ENCODE data around the gene PHLPP1. TPM values are rescaled to one million over a fixed set of nuclear protein-coding genes. Genes with fewer than 3 reads are reported as not detected.

Gene PHLPP1
- polyA plus RNA-seq, 2 of the 4 experiments (the other 2 are of a cell fraction) = 6.5 to 12.1 TPM

DNA sequence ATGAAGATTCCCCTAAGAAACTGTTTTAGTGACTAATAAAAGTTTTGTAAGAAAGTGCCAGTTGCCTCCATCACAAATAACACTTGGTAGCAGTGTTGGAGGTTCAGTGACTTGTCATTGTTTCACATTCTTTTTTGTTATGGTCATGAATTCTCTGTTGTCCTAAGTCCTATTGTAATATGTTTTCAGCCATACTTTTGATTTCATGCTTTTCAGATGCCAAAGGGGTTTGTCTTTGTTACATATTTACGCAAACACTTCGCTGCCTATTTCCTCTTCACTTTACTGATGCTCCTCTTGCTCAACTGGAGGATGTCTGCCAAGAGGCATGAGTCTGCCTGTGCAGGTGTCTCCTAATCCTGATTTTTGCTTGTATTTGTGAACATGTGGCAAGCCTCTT is 66.6 kb downstream of the PHLPP1 start:
- peak overlapping the region; percentile 67 for H3K4me2 ChIP-seq
- peak; percentile 77 to 78 for ATAC-seq
- FAIRE-seq = no peak
- H3K27ac ChIP-seq = peak overlapping the region; percentile 68 to 83; a peak in 5 of 6 replicates
- no peaks in the 10 kb centered on the region for H3K9me3 ChIP-seq
- peaks cover 76% of the 10 kb centered on the region for H3K4me1 ChIP-seq
- ChIA-PET CTCF (no interaction called here), POLR2A (no interaction called here)
- H3K4me3 ChIP-seq = no peak overlapping the region
- peak in 1 of 2 experiments; percentile 62 for DNase-seq (ENCODE audit: low read depth in 1 of 2, low spot score in 1 of 2)
- 0% methylated on average over 2 of the region's 2 CpGs for WGBS (ENCODE audit: missing lambda C conversion rate)
- no peak for TF ChIP-seq KDM1A (IDR thresholded peaks at IDR 0.05; ENCODE audit: low read depth)
- TF ChIP-seq HOXA7 (CRISPR knock-in tag; IDR thresholded peaks at IDR 0.05) = no peak
- TF ChIP-seq EP300 (IDR thresholded peaks at IDR 0.05) = peak; percentile 49 to 66; a peak in 3 of 5 replicates
- TF ChIP-seq NPAS2 (CRISPR knock-in tag; IDR thresholded peaks at IDR 0.05; ENCODE audit: borderline replicate concordance) = no peak
- TF ChIP-seq MYC (IDR thresholded peaks at IDR 0.05; ENCODE audit: borderline replicate concordance, low read length) = no peak
- TF ChIP-seq EHMT2 (IDR thresholded peaks at IDR 0.05; ENCODE audit: low read depth) = no peak
- TF ChIP-seq, protein P1, sequence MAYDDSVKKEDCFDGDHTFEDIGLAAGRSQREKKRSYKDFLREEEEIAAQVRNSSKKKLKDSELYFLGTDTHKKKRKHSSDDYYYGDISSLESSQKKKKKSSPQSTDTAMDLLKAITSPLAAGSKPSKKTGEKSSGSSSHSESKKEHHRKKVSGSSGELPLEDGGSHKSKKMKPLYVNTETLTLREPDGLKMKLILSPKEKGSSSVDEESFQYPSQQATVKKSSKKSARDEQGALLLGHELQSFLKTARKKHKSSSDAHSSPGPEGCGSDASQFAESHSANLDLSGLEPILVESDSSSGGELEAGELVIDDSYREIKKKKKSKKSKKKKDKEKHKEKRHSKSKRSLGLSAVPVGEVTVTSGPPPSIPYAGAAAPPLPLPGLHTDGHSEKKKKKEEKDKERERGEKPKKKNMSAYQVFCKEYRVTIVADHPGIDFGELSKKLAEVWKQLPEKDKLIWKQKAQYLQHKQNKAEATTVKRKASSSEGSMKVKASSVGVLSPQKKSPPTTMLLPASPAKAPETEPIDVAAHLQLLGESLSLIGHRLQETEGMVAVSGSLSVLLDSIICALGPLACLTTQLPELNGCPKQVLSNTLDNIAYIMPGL (CRISPR knock-in tag; IDR thresholded peaks at IDR 0.05; ENCODE audit: borderline replicate concordance) = no peak
- TF ChIP-seq, protein P2, sequence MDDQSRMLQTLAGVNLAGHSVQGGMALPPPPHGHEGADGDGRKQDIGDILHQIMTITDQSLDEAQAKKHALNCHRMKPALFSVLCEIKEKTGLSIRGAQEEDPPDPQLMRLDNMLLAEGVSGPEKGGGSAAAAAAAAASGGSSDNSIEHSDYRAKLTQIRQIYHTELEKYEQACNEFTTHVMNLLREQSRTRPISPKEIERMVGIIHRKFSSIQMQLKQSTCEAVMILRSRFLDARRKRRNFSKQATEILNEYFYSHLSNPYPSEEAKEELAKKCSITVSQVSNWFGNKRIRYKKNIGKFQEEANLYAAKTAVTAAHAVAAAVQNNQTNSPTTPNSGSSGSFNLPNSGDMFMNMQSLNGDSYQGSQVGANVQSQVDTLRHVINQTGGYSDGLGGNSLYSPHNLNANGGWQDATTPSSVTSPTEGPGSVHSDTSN (IDR thresholded peaks at IDR 0.05) = no peak
- no peak for TF ChIP-seq ESRRA (IDR thresholded peaks at IDR 0.05; ENCODE audit: borderline replicate concordance, low read length)
- TF ChIP-seq CBX8 (IDR thresholded peaks at IDR 0.05) = no peak
- TF ChIP-seq, protein P3, sequence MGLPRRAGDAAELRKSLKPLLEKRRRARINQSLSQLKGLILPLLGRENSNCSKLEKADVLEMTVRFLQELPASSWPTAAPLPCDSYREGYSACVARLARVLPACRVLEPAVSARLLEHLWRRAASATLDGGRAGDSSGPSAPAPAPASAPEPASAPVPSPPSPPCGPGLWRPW (IDR thresholded peaks at IDR 0.05) = 0 out of 2 replicates have a peak, but pooled peaks have one; percentile 25
- TF ChIP-seq, protein P4, sequence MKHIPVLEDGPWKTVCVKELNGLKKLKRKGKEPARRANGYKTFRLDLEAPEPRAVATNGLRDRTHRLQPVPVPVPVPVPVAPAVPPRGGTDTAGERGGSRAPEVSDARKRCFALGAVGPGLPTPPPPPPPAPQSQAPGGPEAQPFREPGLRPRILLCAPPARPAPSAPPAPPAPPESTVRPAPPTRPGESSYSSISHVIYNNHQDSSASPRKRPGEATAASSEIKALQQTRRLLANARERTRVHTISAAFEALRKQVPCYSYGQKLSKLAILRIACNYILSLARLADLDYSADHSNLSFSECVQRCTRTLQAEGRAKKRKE (CRISPR knock-in tag; IDR thresholded peaks at IDR 0.05; ENCODE audit: low read depth) = no peak
- TF ChIP-seq RARB (CRISPR knock-in tag; IDR thresholded peaks at IDR 0.05) = no peak
- TF ChIP-seq FOSB (CRISPR knock-in tag; IDR thresholded peaks at IDR 0.05) = no peak
- TF ChIP-seq HEYL (CRISPR knock-in tag; IDR thresholded peaks at IDR 0.05) = no peak
- TF ChIP-seq BHLHE40 (IDR thresholded peaks at IDR 0.05; ENCODE audit: low read depth, low read length) = no peak
- no peak for TF ChIP-seq HOXB5 (CRISPR knock-in tag; IDR thresholded peaks at IDR 0.05)
- TF ChIP-seq ZSCAN20 (CRISPR knock-in tag; IDR thresholded peaks at IDR 0.05) = no peak
- TF ChIP-seq GATA3 (IDR thresholded peaks at IDR 0.05; ENCODE audit: borderline replicate concordance) = peak; percentile 53; the same call in 1 of the 2 replicates
- TF ChIP-seq, protein P5, sequence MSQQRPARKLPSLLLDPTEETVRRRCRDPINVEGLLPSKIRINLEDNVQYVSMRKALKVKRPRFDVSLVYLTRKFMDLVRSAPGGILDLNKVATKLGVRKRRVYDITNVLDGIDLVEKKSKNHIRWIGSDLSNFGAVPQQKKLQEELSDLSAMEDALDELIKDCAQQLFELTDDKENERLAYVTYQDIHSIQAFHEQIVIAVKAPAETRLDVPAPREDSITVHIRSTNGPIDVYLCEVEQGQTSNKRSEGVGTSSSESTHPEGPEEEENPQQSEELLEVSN (IDR thresholded peaks at IDR 0.05; ENCODE audit: borderline replicate concordance, low read depth) = no peak
- TF ChIP-seq JUNB (IDR thresholded peaks at IDR 0.05) = peak; percentile 64
- no peak for TF ChIP-seq TP53 (CRISPR knock-in tag; IDR thresholded peaks at IDR 0.05)
- TF ChIP-seq JUN (IDR thresholded peaks at IDR 0.05) = peak in 1 of 2 experiments; percentile 47; a peak in 2 of 5 replicates
- TF ChIP-seq RFX5 (IDR thresholded peaks at IDR 0.05) = no peak
- TF ChIP-seq CBX2 (IDR thresholded peaks at IDR 0.05; ENCODE audit: borderline replicate concordance, low read depth) = no peak
- no peak for TF ChIP-seq FOXS1 (CRISPR knock-in tag; IDR thresholded peaks at IDR 0.05)
- TF ChIP-seq RCOR1 (IDR thresholded peaks at IDR 0.05; ENCODE audit: low read depth, low read length) = no peak
- TF ChIP-seq POLR2A (IDR thresholded peaks at IDR 0.05; ENCODE audit: low read length) = no peak
- TF ChIP-seq TFCP2L1 (CRISPR knock-in tag; IDR thresholded peaks at IDR 0.05) = no peak
- TF ChIP-seq CEBPB (IDR thresholded peaks at IDR 0.05) = peak; percentile 86 to 87
- TF ChIP-seq, protein P6, sequence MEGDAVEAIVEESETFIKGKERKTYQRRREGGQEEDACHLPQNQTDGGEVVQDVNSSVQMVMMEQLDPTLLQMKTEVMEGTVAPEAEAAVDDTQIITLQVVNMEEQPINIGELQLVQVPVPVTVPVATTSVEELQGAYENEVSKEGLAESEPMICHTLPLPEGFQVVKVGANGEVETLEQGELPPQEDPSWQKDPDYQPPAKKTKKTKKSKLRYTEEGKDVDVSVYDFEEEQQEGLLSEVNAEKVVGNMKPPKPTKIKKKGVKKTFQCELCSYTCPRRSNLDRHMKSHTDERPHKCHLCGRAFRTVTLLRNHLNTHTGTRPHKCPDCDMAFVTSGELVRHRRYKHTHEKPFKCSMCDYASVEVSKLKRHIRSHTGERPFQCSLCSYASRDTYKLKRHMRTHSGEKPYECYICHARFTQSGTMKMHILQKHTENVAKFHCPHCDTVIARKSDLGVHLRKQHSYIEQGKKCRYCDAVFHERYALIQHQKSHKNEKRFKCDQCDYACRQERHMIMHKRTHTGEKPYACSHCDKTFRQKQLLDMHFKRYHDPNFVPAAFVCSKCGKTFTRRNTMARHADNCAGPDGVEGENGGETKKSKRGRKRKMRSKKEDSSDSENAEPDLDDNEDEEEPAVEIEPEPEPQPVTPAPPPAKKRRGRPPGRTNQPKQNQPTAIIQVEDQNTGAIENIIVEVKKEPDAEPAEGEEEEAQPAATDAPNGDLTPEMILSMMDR (IDR thresholded peaks at IDR 0.05) = no peak
- no peak for TF ChIP-seq MAFK (IDR thresholded peaks at IDR 0.05; ENCODE audit: partially characterized antibody)
- TF ChIP-seq SREBF2 (IDR thresholded peaks at IDR 0.05) = no peak
- TF ChIP-seq KDM5A (IDR thresholded peaks at IDR 0.05) = no peak
- TF ChIP-seq POLR2AphosphoS2 (conservative IDR thresholded peaks at IDR 0.05; ENCODE audit: low read length) = no peak
- TF ChIP-seq HDAC2 (IDR thresholded peaks at IDR 0.05) = no peak
- no peak for TF ChIP-seq CHD4 (IDR thresholded peaks at IDR 0.05; ENCODE audit: borderline replicate concordance)
- TF ChIP-seq FOSL2 (IDR thresholded peaks at IDR 0.05) = 0 out of 2 replicates have a peak, but pooled peaks have one; percentile 47
- TF ChIP-seq FOSL2 (CRISPR knock-in tag; IDR thresholded peaks at IDR 0.05) = peak; percentile 64
